Tibial artery (tissue), 4 donors: ENCODE data around the gene NEGR1.

Source experiments
- DNase-seq, 2 donors: peaks; one replicate each; pipeline ENCODE4 v3.0.0-alpha.2; 2019
- H3K27ac ChIP-seq, 2 donors: fragments of 200-600 bp; sonication (generic) in 1 of 2; 1 replicate in 1 of 2; 2 replicates in 1 of 2; pipeline ENCODE4 v1.5.1; 2018 to 2019; ENCODE audit warnings: mild to moderate bottlenecking in 1 of 2
- H3K27me3 ChIP-seq, 2 donors: fragments of 200-600 bp; sonication (generic) in 1 of 2; one replicate each; pipeline versions ENCODE4 v1.5.1 to v1.6.0; 2016 to 2019
- H3K36me3 ChIP-seq, 3 donors: fragments of 200-600 bp; sonication (generic) in 2 of 3; one replicate each; pipeline ENCODE4 v1.5.1; 2016 to 2019; ENCODE audit warnings: mild to moderate bottlenecking in 2 of 3
- H3K4me1 ChIP-seq, 4 donors: fragments of 200-600 bp; sonication (generic) in 2 of 4; 1 replicate in 3 of 4; 2 replicates in 1 of 4; pipeline ENCODE4 v1.5.1; 2016 to 2019
- H3K4me3 ChIP-seq, 2 donors: fragments of 200-600 bp; sonication (generic) in 1 of 2; 1 replicate in 1 of 2; 2 replicates in 1 of 2; pipeline ENCODE4 v1.5.1; 2018 to 2019; ENCODE audit warnings: mild to moderate bottlenecking in 2 of 2
- H3K9me3 ChIP-seq, 3 donors: fragments of 200-600 bp; sonication (generic) in 1 of 3; one replicate each; pipeline ENCODE4 v1.5.1; 2016 to 2019
- intact Hi-C: fragments of 100-400 bp; cut with DNase I; formaldehyde crosslinking; loops from one replicate; pipeline ENCODE4 v1.15.0; 2023; ENCODE audit warnings: low total_unique reads
- TF ChIP-seq, protein P1 (sequence below), 2 experiments: fragments of 200-600 bp in 1 of 2; fragments of 450-650 bp in 1 of 2; IDR thresholded peaks; one replicate each; pipeline ENCODE4 v1.5.1; 2017 to 2019; ENCODE audit warnings: antibody characterized with exemption in 2 of 2, mild to moderate bottlenecking in 1 of 2, moderate library complexity in 1 of 2

The NEGR1 gene

DNA sequence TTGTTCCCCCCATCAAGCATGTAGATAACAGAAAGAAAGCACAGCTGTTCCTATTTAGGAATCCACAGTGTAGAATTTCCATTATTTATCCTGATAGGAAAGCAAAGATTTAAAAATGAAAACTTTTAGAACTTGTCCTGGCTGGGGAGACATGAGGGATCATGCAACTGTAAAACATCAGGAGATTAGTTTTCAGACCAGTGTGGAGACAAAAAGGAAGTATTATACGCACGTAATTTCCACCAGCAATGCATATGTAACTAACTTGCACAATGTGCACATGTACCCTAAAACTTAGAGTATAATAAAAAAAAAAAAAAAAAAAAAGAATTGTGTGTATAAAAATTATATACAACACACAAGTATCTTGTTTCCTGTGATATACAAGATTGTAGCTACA, 172.4 kb downstream of the NEGR1 start:
- TF ChIP-seq, protein P1, sequence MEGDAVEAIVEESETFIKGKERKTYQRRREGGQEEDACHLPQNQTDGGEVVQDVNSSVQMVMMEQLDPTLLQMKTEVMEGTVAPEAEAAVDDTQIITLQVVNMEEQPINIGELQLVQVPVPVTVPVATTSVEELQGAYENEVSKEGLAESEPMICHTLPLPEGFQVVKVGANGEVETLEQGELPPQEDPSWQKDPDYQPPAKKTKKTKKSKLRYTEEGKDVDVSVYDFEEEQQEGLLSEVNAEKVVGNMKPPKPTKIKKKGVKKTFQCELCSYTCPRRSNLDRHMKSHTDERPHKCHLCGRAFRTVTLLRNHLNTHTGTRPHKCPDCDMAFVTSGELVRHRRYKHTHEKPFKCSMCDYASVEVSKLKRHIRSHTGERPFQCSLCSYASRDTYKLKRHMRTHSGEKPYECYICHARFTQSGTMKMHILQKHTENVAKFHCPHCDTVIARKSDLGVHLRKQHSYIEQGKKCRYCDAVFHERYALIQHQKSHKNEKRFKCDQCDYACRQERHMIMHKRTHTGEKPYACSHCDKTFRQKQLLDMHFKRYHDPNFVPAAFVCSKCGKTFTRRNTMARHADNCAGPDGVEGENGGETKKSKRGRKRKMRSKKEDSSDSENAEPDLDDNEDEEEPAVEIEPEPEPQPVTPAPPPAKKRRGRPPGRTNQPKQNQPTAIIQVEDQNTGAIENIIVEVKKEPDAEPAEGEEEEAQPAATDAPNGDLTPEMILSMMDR (IDR thresholded peaks at IDR 0.05): no peak
- Histone ChIP-seq H3K9me3 (no peaks in the 10 kb centered on the region), H3K27ac (no peak overlapping the region), H3K4me3 (no peak overlapping the region), H3K4me1 (peaks cover 0 to 17% (median 0%) of the 10 kb centered on the region in 4 donors), H3K36me3 (no peaks in the 10 kb centered on the region), H3K27me3 (no peaks in the 10 kb centered on the region)
- DNase-seq: no peak
- intact Hi-C loops: no loop called here

GRCh38 chr1:72105201-72105600, 177.1 kb downstream of the NEGR1 start:
- Histone ChIP-seq H3K27ac (no peak overlapping the region), H3K4me3 (no peak overlapping the region), H3K9me3 (no peaks in the 10 kb centered on the region), H3K36me3 (no peaks in the 10 kb centered on the region), H3K27me3 (no peaks in the 10 kb centered on the region), H3K4me1 (peaks cover 0 to 6% (median 0%) of the 10 kb centered on the region in 4 donors)
- TF ChIP-seq, protein P1 (IDR thresholded peaks at IDR 0.05): no peak
- DNase-seq: no peak
- intact Hi-C loops: no loop called here

GRCh38 chr1:72101840-72102632, 180.3 kb downstream of the NEGR1 start:
- H3K27ac ChIP-seq: no peak overlapping the region
- H3K9me3 ChIP-seq: no peaks in the 10 kb centered on the region
- no peaks in the 10 kb centered on the region for H3K4me1 ChIP-seq
- no peaks in the 10 kb centered on the region for H3K27me3 ChIP-seq
- H3K36me3 ChIP-seq: no peaks in the 10 kb centered on the region
- intact Hi-C loops: no loop called here
- H3K4me3 ChIP-seq: no peak overlapping the region
- TF ChIP-seq, protein P1 (IDR thresholded peaks at IDR 0.05): no peak
- no peak for DNase-seq

GRCh38 chr1:72100771-72101170, 181.6 kb downstream of the NEGR1 start:
- TF ChIP-seq, protein P1 (IDR thresholded peaks at IDR 0.05): no peak
- H3K36me3 ChIP-seq: no peaks in the 10 kb centered on the region

DNA sequence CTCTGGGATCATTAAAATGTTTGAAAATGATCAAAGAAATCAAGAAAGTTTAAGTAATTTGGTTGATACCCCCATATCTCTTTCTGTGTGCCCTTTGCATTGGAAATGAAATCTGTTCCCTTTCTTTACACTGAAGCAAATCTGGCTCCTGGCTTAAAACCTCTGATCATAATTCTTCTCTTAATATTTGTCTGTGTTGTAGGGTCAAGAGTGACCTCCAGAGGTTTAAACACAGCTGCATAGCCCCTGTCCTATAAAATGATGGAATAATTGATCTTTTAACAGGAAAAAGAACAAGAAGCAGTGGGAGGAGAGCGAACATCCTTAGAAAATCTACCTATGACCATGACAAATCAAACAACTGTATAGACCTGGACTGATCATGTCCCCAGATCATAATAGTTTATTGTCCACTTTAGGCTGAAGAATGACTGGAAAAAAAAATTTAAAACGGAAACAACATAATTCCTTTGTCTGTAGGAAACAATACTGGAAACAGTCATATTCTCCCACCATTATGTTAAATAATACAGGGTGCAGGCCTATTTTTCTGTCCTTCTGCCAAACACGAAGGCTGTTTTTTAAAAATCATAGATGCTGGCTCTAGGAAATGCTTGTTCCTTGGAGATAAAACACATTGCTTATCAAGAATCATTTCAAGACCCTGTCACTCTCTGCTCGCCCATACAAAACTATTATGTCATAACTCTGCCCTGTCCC, 184.3 kb downstream of the NEGR1 start:
- intact Hi-C loops: no loop called here
- H3K36me3 ChIP-seq: no peaks in the 10 kb centered on the region
- no peaks in the 10 kb centered on the region for H3K9me3 ChIP-seq
- no peak for DNase-seq
- H3K4me3 ChIP-seq: no peak overlapping the region
- H3K27ac ChIP-seq: no peak overlapping the region
- no peaks in the 10 kb centered on the region for H3K27me3 ChIP-seq
- TF ChIP-seq, protein P1 (IDR thresholded peaks at IDR 0.05): no peak
- no peaks in the 10 kb centered on the region for H3K4me1 ChIP-seq

More at GRCh38 chr1:72100771-72101170, 181.6 kb downstream of the NEGR1 start:
- Histone ChIP-seq H3K4me1 (no peaks in the 10 kb centered on the region), H3K27me3 (no peaks in the 10 kb centered on the region), H3K9me3 (no peaks in the 10 kb centered on the region), H3K4me3 (no peak overlapping the region), H3K27ac (no peak overlapping the region)
- DNase-seq: no peak
- intact Hi-C loops: no loop called here
